GM21737 (cell line): ENCODE data around the gene CRYZ.
A peak's percentile ranks its signal among the peaks of the same experiment; 100 is the strongest.
"Not testable (repeated sequence)": the region's sequence is repeated elsewhere in the genome, so short reads cannot be mapped to it uniquely, and the experiment has no call there.

Experiments
- ATAC-seq: cut with Tn5 transposase; IDR thresholded peaks from one replicate; pipeline ENCODE4 v1.9.1; 2021; ENCODE audit warnings: mild to moderate bottlenecking, moderate library complexity; ENCODE audit not compliant: unreplicated experiment

CRYZ gene

GRCh38 chr1:74732960-74733603 lies at the start of gene CRYZ, which contains the start of gene TYW3:
TSS of gene CRYZ (minus strand) at chr1:74733050. CDS start at chr1:74724821, 8,229 bp downstream.
TSS of gene TYW3 (plus strand) at chr1:74733152. CDS start at chr1:74733245, 93 bp downstream.
- ATAC-seq = peak; percentile 72

GRCh38 chr1:74780594-74780993 lies 47.7 kb upstream of the CRYZ start:
- no peak for ATAC-seq

DNA sequence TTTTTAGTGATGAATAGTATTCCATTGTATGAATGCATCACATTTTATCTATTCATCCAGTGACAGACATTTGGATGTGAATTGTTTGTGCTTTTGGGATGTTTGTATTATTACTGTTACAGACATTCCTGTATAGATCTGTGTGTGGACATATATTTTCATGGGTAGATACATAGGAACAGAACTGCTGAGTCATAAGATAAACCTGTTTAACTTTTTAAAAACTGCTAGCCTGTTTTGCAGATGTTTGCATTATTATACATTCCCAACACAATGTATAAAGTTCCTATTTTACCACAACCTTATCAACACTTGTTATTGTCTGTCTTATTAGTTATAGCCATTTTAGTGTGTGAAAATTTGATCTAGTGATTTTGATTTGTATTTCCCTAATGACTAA lies 46.9 kb upstream of the CRYZ start:
- ATAC-seq = no peak

DNA sequence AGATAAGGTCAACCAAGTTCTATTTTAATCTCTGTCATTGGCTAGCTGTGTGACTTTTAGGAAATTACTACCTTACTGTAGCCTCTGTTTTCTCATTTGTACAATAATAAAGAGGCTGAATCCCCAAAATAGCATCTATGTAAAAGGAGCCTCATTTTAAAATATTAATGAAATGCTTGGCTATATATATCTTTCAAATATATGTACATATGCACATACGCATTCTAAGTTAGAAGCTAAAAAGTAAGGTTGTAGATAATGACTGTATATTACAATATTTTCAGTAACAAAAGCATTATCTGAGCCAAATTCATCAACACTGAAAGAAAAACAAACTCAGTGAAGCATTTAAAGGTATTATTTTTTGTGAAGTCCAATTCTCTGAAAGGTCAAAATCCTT lies 44.7 kb upstream of the CRYZ start:
- ATAC-seq = no peak

DNA sequence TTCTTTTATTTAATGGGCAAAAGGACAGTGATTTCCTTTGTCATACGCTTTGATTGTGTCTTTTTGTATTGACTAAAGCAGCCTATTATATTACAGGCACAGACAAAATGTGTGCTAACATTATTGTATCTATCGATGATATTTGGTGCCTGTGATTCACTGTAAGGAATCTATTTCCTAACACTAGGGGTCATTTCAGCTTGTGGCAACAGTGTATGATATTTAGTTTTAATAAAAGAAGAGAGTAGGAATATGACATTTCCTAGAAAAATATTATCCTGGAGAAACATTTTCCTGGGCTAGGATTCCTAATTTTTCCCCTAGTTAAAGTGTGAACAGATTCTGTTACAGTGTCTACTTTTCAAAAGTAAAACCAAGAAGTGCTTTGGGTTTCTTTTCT lies 42.9 kb upstream of the CRYZ start:
- ATAC-seq = no peak

DNA sequence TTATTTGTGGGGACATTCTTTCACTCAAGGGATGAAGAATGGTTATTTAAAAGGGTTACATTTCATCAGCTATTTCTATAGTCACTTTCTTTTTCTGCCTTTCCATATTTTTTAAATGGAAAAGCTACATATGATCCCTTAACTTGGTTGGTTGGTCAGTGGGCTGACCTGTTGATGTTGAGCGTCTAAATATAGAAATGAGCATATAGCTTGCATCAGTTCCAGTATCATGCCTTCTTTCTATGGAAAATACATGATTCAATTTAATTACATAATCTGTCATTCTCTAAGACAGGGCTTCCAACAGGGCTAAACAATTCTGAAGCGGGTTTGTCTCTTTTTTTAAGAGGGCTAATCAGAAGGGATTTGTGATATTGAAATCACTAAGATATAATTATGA lies 40.7 kb upstream of the CRYZ start:
- no peak for ATAC-seq

GRCh38 chr1:74772945-74773344 lies 40.1 kb upstream of the CRYZ start:
- ATAC-seq = no peak

DNA sequence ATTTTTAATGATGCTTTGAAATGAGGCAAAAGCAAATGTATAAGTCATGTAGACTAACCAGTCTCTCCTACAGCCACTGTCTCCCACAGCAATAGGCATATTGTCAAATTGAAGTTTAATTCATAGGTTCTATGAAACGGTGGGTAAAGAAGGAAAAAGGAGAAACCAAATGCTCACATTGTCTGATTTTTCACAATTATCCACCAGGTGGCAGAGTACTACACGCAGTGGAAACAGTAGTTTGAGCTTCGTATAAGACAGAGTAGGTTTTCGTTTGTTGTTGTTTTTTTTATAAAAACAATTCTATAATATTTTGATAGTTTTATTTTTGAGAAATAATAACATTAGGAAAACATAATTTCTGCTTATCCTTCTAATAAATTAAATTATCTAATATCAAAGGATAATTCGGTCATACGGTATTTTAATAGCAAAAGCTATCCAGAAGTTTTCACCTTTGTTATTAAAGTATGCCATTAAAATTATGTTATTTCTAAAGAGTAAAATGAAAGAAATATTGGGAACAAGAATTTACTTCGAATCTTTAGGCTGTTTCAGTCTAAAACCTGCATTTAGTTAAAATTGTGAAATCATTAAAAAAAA lies 39.2 kb upstream of the CRYZ start:
- ATAC-seq = no peak

DNA sequence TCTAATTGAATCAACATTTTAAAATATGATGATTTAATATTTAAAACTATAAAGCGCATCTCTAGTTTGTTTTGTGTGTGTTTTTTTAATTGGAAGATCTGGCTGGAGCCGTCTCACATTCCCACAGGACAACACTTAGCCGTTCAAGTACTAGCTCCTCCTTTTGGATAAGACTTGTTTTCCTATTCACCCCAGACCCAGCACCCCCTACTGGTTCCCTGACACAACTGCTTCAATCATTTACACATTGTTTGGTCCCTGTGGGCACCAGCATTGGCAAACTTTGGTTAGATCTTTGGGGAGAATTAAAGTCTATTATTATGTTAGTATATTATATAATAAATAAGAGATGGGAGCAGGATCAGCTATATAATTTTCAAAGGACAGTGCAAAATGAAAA lies 34.6 kb upstream of the CRYZ start:
- ATAC-seq = no peak

- ATAC-seq = no peak
Measured at GRCh38 chr1:74766579-74766978, 33.7 kb upstream of the CRYZ start.

- ATAC-seq = no peak
Measured at GRCh38 chr1:74763807-74764206, 31.0 kb upstream of the CRYZ start.

DNA sequence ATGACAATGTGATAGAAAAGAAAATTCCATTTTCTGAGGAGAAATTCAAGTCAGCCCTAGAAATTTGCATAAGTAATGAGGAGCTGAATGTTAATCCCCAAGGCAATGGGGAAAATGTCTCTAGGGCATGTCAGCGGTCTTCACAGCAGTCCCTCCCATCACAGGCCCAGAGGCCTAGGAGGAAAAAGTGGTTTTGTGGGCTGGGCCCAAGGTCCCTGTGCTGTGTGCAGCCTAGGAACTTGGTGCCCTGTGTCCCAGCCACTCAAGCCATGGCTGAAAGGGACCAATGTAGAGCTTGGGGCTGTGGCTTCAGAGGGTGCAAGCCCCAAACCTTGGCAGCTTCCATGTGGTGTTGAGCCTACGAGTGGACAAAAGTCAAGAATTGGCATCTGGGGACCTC lies 23.8 kb upstream of the CRYZ start:
- ATAC-seq = not testable (repeated sequence)

DNA sequence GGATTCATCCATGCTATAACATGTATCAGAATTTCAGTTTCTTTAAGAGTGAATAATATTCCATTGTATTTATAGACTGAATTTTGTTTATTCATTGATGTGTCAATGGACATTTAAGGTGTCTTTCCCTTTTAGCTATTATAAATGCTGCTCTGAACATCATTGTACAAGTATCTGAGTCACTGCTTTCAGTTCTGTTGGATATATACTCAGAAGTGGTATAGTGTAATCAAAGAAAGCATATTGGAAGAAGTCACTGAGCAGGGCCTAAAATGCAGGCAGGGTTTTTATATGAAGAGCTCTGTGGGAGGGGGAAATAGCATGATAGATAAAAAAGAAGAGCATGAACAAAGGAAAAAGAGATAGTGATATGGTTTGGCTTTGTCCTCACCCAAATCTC lies 22.6 kb upstream of the CRYZ start:
- ATAC-seq = no peak

DNA sequence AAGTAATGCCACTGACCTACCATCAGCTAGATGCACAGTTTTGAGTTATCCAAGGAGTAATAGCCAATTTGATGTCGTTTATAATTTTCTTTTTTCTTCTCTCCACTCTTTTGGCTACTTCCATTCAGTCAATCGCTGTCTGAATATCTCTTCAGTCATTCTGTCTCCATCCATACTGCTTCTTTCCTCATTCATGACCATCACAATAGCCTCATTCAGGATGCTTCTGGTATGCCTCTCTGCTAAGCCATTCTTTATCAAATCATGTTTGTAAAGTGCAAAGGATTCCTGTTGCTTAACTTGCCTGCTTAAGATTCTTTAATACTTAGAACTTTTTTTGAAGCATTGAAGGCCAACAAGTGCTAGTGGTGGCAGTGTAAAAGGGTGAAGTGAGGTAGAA lies 20.3 kb upstream of the CRYZ start:
- no peak for ATAC-seq

GRCh38 chr1:74748960-74749359 lies 16.1 kb upstream of the CRYZ start:
- no peak for ATAC-seq

DNA sequence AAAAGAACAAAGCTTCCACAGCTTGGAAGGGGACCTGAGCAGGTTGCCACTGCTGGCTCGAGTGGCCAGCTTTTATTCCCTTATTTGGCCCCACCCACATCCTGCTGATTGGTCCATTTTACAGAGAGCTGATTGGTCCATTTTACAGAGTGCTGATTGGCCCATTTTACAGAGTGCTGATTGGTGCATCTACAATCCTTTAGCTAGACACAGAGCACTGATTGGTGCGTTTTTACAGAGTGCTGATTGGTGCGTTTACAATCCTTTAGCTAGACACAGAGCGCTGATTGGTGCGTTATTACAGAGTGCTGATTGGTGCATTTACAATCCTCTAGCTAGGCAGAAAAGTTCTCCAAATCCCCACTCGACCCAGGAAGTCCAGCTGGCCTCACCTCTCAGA lies 12.4 kb upstream of the CRYZ start:
- not testable (repeated sequence) for ATAC-seq

DNA sequence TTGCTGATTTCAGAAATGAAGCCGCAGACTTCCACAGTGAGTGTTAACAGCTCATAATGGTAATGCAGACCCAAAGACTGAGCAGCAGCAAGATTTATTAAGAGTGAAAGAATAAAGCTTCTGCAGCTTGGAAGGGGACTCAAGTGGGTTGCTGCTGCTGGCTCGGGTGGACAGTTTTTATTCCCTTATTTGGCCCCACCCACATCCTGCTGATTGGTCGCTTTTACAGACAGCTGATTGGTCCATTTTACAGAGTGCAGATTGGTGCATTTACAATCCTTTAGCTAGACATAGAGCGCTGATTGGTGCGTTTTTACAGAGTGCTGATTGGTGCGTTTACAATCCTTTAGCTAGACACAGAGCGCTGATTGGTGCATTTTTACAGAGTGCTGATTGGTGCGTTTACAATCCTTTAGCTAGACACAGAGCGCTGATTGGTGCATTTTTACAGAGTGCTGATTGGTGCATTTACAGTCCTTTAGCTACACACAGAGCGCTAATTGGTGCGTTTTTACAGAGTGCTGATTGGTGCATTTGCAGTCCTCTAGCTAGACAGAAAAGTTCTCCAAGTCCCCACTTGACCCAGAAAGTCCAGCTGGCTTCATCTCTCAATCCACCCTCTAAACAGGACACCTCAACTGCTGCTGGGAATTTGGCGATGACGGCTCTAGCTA lies 7.6 kb upstream of the CRYZ start:
- not testable (repeated sequence) for ATAC-seq

GRCh38 chr1:74737333-74737732 lies 4.5 kb upstream of the CRYZ start:
- no peak for ATAC-seq

DNA sequence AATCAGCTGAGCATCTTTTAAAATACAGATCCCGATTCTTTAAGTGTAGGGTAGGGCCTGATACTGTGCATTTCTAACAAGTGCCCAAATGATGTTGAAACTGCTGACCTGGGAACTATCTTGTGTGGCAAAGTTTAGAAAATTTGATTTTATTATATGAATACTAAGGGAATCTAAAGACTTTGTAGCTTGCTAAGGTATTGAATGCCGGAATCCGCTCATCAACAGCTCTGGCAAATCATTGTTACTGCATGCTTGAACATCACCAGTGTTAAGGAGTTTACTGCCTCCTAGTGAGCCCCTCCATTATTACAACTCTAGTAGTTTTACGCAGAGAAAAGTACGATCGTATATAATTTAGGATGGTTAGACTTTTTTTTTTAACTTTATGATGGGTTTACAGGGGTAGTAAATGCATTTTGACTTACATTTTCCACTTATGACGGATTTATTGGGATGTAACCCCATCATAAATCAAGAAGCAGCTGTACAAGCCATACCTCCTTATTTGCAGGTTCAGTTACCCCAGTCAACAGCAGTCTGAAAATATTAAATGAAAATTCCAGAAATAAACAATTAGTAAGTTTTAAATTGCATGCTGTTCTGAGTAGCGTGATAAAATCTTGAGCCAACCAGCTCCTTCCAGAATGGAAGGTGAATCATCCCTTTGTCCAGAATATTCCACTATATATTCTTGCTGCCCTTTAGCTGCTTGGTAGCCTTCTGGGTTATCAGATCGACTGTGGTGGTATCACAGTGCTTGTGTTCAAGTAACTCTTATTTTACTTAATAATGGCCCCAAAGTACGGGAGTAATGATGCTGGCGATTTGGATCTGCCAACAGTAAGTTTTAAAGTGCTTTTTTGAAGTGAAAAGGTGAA lies 994 bp upstream of the CRYZ start:
- ATAC-seq = peak; percentile 43

GRCh38 chr1:74732071-74732946 lies 541 bp downstream of the CRYZ start:
- peak; percentile 13 for ATAC-seq
